GM18907 (cell line): ENCODE results near the gene CACNA1C.

Experiments used
- ATAC-seq: cut with Tn5 transposase; IDR thresholded peaks from one replicate; pipeline ENCODE4 v1.9.1; 2021; ENCODE audit warnings: mild to moderate bottlenecking, moderate library complexity; ENCODE audit not compliant: unreplicated experiment

CACNA1C gene

GRCh38 chr12:2402073-2402579 is 349.3 kb downstream of the CACNA1C start:
- no peak for ATAC-seq

GRCh38 chr12:2403221-2403976 is 350.6 kb downstream of the CACNA1C start:
- no peak for ATAC-seq

- ATAC-seq: no peak
Measured at GRCh38 chr12:2405039-2405438, 352.3 kb downstream of the CACNA1C start.

- ATAC-seq: no peak
Measured at GRCh38 chr12:2406903-2407302, 354.1 kb downstream of the CACNA1C start.

- no peak for ATAC-seq
Measured at GRCh38 chr12:2408262-2408661, 355.5 kb downstream of the CACNA1C start.

- no peak for ATAC-seq
Measured at GRCh38 chr12:2409656-2410265, 357.0 kb downstream of the CACNA1C start.

- ATAC-seq: no peak
Measured at GRCh38 chr12:2410496-2410895, 357.7 kb downstream of the CACNA1C start.

GRCh38 chr12:2411011-2411410 is 358.2 kb downstream of the CACNA1C start:
- no peak for ATAC-seq

- ATAC-seq: no peak
Measured at GRCh38 chr12:2411616-2412304, 359.0 kb downstream of the CACNA1C start.

GRCh38 chr12:2412305-2412643 is 359.5 kb downstream of the CACNA1C start:
- no peak for ATAC-seq

GRCh38 chr12:2413301-2413700 is 360.5 kb downstream of the CACNA1C start:
- no peak for ATAC-seq

- ATAC-seq: no peak
Measured at GRCh38 chr12:2413999-2414792, 361.4 kb downstream of the CACNA1C start.

- no peak for ATAC-seq
Measured at GRCh38 chr12:2414810-2415567, 362.2 kb downstream of the CACNA1C start.

GRCh38 chr12:2415568-2415944 is 362.8 kb downstream of the CACNA1C start:
- no peak for ATAC-seq

- ATAC-seq: no peak
Measured at GRCh38 chr12:2416158-2416557, 363.4 kb downstream of the CACNA1C start.

- ATAC-seq: no peak
Measured at GRCh38 chr12:2417481-2418160, 364.8 kb downstream of the CACNA1C start.

GRCh38 chr12:2418579-2418978 is 365.8 kb downstream of the CACNA1C start:
- no peak for ATAC-seq

GRCh38 chr12:2422591-2422990 is 369.8 kb downstream of the CACNA1C start:
- ATAC-seq: no peak

- ATAC-seq: no peak
Measured at GRCh38 chr12:2429032-2429431, 376.2 kb downstream of the CACNA1C start.

- no peak for ATAC-seq
Measured at GRCh38 chr12:2431810-2432209, 379.0 kb downstream of the CACNA1C start.
